ENCODE results near the gene ZNF708. TPM values are rescaled to one million over a fixed set of nuclear protein-coding genes. Genes with fewer than 3 reads are reported as not detected.
"Not testable (repeated sequence)": the region's sequence is repeated elsewhere in the genome, so short reads cannot be mapped to it uniquely, and the experiment has no call there.

ZNF708 gene
- total RNA-seq: 12.3 and 12.8 TPM in 2 replicates
- long read RNA-seq, full-length matches to known transcripts: 31 of 48 reads
- long read RNA-seq, partial matches to known transcripts: 3 of 48 reads
- long read RNA-seq, other reads (novel, unspliced or antisense): 14 of 48 reads

DNA sequence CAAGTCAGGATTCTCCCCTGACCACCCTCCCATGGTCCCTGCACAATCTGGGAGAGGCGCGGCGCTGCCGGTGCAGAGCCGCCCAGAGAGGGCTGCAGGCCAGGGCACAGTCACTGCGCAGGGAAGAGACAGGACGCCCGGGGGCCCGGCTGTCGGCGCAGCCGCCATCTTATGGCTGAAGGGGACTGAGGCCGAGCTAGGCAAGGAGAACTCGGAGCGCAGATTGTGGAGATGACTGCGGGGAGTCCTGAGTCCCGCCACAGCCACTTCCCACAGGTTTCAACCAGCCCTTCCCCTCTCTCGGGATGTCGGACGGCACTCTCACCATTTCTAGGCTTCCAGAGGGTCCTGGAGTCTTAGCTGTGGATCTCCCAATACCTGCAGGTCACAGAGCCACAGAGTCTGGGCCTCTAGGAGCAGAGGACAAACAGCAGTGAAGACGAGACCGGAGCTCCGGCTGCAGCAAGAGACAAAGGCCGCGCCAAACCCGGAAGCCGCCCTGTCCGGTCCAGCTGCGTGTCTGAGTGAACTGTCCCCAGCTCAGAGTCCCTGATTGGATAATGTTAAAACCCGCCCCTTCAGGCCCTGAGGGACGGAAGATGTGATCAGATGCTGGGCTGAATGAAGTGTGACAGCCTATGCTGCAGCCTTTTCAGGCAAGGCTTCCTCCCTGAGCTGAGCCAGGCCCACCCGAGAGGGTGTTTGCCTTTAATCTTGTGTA, at the start of gene ZNF708:
ZNF708 (minus strand) TSS at position 526 of the 721 bp plus-strand sequence; CDS start at position 328, 198 bp downstream.
- no peaks in the 10 kb centered on the region for H3K27me3 Mint-ChIP-seq (ENCODE audit: unreplicated experiment)
- H3K36me3 Mint-ChIP-seq (ENCODE audit: unreplicated experiment): peaks cover 22% of the 10 kb centered on the region
- peaks cover 15% of the 10 kb centered on the region for H3K9me3 Mint-ChIP-seq (ENCODE audit: unreplicated experiment)
- peak within 1 kb of the TSS; percentile 99 for H3K4me3 Mint-ChIP-seq (ENCODE audit: unreplicated experiment)
- H3K4me1 Mint-ChIP-seq (ENCODE audit: unreplicated experiment): peaks cover 25% of the 10 kb centered on the region
- TF ChIP-seq, protein P1, sequence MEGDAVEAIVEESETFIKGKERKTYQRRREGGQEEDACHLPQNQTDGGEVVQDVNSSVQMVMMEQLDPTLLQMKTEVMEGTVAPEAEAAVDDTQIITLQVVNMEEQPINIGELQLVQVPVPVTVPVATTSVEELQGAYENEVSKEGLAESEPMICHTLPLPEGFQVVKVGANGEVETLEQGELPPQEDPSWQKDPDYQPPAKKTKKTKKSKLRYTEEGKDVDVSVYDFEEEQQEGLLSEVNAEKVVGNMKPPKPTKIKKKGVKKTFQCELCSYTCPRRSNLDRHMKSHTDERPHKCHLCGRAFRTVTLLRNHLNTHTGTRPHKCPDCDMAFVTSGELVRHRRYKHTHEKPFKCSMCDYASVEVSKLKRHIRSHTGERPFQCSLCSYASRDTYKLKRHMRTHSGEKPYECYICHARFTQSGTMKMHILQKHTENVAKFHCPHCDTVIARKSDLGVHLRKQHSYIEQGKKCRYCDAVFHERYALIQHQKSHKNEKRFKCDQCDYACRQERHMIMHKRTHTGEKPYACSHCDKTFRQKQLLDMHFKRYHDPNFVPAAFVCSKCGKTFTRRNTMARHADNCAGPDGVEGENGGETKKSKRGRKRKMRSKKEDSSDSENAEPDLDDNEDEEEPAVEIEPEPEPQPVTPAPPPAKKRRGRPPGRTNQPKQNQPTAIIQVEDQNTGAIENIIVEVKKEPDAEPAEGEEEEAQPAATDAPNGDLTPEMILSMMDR (IDR thresholded peaks at IDR 0.05): no peak
- peak within 1 kb of the TSS; percentile 99 for H3K27ac Mint-ChIP-seq (ENCODE audit: unreplicated experiment)
- DNase-seq (ENCODE audit: extremely low spot score, unreplicated experiment): peak; percentile 94

DNA sequence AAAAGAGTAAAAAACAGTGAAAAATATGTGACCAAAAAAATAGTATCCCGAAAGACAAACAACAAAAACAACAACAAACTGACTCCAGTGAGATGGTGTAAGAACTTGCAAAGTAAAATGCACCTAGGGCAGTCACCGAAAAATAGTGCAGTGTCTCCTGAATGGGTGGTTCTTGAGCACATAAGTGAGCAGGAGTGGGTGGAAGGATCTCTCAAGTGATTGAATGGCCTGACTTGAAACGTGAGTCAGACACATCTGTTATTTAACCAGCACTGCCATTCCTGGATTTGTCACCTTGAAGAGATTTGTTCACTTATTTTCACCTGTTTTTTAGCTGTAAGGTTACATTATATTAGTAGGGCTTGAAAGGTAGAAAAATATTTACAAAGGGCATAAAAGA, 33.1 kb upstream of the ZNF708 start:
- Mint-ChIP-seq H3K4me1 (ENCODE audit: unreplicated experiment) (peaks cover 11% of the 10 kb centered on the region), H3K27ac (ENCODE audit: unreplicated experiment) (no peak overlapping the region), H3K9me3 (ENCODE audit: unreplicated experiment) (peaks cover 6% of the 10 kb centered on the region), H3K36me3 (ENCODE audit: unreplicated experiment) (peaks cover 40% of the 10 kb centered on the region), H3K4me3 (ENCODE audit: unreplicated experiment) (no peak overlapping the region), H3K27me3 (ENCODE audit: unreplicated experiment) (no peaks in the 10 kb centered on the region)
- no peak for DNase-seq (ENCODE audit: extremely low spot score, unreplicated experiment)
- TF ChIP-seq, protein P1 (IDR thresholded peaks at IDR 0.05): no peak

DNA sequence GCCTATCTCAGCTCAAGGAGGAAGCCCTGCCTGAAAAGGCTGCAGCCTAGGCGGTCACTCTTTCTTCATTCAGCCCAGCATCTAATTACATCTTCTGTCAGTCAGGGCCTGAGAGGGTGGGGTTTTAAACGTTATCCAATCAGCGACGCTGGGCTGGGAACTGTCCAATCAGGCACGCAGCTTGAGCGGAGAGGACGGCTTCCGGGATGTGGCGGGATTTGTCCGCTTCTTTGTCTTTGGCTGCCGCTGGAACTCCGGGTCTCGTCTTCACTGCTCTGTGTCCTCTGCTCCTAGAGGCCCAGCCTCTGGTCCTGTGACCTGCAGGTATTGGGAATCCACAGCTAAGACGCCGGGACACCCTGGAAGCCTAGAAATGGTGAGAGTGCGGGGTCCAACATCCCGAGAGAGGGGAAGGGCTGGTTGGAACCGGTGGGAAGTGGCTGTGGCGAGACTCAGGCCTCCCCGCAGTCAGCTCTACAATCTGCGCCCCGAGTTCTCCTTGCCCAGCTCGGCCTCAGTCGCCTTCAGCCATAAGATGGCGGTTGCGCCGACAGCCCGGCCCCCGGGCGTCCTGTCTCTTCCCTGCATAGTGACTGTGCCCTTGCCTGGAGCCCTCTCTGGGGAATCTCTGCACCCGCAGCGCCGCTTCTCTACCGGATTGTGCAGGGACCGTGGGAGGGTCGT, 29.7 kb upstream of the ZNF708 start, which contains the start of gene ZNF738:
ZNF738 (plus strand) TSS at position 233 of the 684 bp plus-strand sequence; CDS start at position 374, 141 bp downstream.
- TF ChIP-seq, protein P1 (IDR thresholded peaks at IDR 0.05): no peak
- H3K27ac Mint-ChIP-seq (ENCODE audit: unreplicated experiment): peak within 1 kb of the TSS; percentile 100
- H3K4me1 Mint-ChIP-seq (ENCODE audit: unreplicated experiment): peaks cover 11% of the 10 kb centered on the region
- H3K27me3 Mint-ChIP-seq (ENCODE audit: unreplicated experiment): no peaks in the 10 kb centered on the region
- H3K9me3 Mint-ChIP-seq (ENCODE audit: unreplicated experiment): peaks cover 4% of the 10 kb centered on the region
- peak; percentile 96 for DNase-seq (ENCODE audit: extremely low spot score, unreplicated experiment)
- H3K36me3 Mint-ChIP-seq (ENCODE audit: unreplicated experiment): peaks cover 18% of the 10 kb centered on the region
- H3K4me3 Mint-ChIP-seq (ENCODE audit: unreplicated experiment): peak within 1 kb of the TSS; percentile 99

DNA sequence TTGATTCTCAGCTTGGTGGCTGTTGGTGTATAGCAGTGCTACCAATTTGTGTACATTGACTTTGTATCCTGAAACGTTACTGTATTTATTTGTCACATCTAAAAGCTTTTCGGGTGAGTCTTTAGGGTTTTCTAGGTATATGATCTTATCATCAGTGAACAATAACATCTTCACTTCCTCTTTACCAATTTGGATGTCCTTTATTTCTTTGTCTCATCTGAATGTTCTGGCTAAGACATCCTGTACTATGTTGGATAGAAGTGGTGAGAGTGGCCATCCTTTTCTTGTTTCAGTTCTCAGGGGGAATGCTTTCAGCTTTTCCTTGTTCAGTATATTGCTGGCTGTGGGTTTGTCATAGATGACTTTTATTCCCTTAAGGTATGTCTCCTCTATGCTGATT, 23.6 kb upstream of the ZNF708 start:
- Mint-ChIP-seq H3K4me3 (ENCODE audit: unreplicated experiment) (no peak overlapping the region), H3K27ac (ENCODE audit: unreplicated experiment) (no peak overlapping the region), H3K27me3 (ENCODE audit: unreplicated experiment) (no peaks in the 10 kb centered on the region), H3K4me1 (ENCODE audit: unreplicated experiment) (no peaks in the 10 kb centered on the region), H3K36me3 (ENCODE audit: unreplicated experiment) (peaks cover 2% of the 10 kb centered on the region), H3K9me3 (ENCODE audit: unreplicated experiment) (peaks cover 9% of the 10 kb centered on the region)
- no peak for DNase-seq (ENCODE audit: extremely low spot score, unreplicated experiment)
- TF ChIP-seq, protein P1 (IDR thresholded peaks at IDR 0.05): no peak

DNA sequence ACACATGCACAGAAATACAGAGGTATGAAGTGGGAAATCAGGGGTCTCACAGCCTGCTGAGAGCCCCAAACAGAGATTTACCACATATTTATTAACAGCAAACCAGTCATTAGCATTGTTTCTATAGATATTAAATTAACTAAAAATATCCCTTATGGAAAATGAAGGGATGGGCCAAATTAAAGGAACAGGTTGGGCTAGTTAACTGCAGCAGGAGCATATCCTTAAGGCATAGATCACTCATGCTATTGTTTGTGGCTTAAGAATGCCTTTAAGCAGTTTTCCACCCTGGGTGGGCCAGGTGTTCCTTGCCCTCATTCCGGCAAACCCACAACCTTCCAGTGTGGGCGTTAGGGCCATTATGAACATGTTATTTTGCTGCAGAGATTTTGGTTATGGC, 15.6 kb upstream of the ZNF708 start:
- H3K4me1 Mint-ChIP-seq (ENCODE audit: unreplicated experiment); DNase-seq (ENCODE audit: extremely low spot score, unreplicated experiment); H3K27me3 Mint-ChIP-seq (ENCODE audit: unreplicated experiment); H3K36me3 Mint-ChIP-seq (ENCODE audit: unreplicated experiment); H3K4me3 Mint-ChIP-seq (ENCODE audit: unreplicated experiment); H3K27ac Mint-ChIP-seq (ENCODE audit: unreplicated experiment): not testable (repeated sequence)
- peaks cover 24% of the 10 kb centered on the region for H3K9me3 Mint-ChIP-seq (ENCODE audit: unreplicated experiment)

All from osteocyte (in vitro differentiated cells).